Mucosa of rectum (tissue), 2 donors: ENCODE data around the gene ELOVL6.
"Not testable (repeated sequence)": the region's sequence is repeated elsewhere in the genome, so short reads cannot be mapped to it uniquely, and the experiment has no call there.

Source experiments
- H3K27ac ChIP-seq, 2 donors: one replicate each; pipeline ENCODE4 v1.7.0; 2013; ENCODE audit warnings: inconsistent platforms in 2 of 2, low read depth in 2 of 2, low read length in 2 of 2
- H3K27me3 ChIP-seq, 2 donors: one replicate each; pipeline ENCODE4 v1.7.0; 2013; ENCODE audit warnings: low read length in 2 of 2; ENCODE audit not compliant: control insufficient read depth in 2 of 2, insufficient read depth in 2 of 2
- H3K36me3 ChIP-seq, 2 donors: one replicate each; pipeline ENCODE4 v1.7.0; 2013; ENCODE audit warnings: low read length in 2 of 2; ENCODE audit not compliant: control insufficient read depth in 2 of 2, insufficient read depth in 2 of 2
- H3K4me1 ChIP-seq, 2 donors: one replicate each; pipeline ENCODE4 v1.7.0; 2013; ENCODE audit warnings: low read length in 2 of 2, mild to moderate bottlenecking in 1 of 2; ENCODE audit not compliant: control insufficient read depth in 2 of 2, insufficient read depth in 2 of 2
- H3K4me3 ChIP-seq, 2 donors: one replicate each; pipeline ENCODE4 v1.7.0; 2013; ENCODE audit warnings: low read length in 2 of 2
- H3K9ac ChIP-seq, 2 donors: one replicate each; pipeline ENCODE4 v1.7.0; 2013; ENCODE audit warnings: low read length in 2 of 2, low read depth in 1 of 2, mild to moderate bottlenecking in 1 of 2
- H3K9me3 ChIP-seq, 2 donors: one replicate each; pipeline ENCODE4 v1.7.0; 2013; ENCODE audit warnings: low read length in 2 of 2; ENCODE audit not compliant: control insufficient read depth in 2 of 2
- donor health status: healthy.
- donor health status: Normal muscosa, but diverticular disease.

The ELOVL6 gene

GRCh38 chr4:110164251-110164650 lies 34.2 kb downstream of the ELOVL6 start:
- Histone ChIP-seq H3K36me3 (peaks cover 0 to 3% of the 10 kb centered on the region in 2 donors), H3K27me3 (no peaks in the 10 kb centered on the region), H3K27ac (no peak overlapping the region), H3K4me3 (no peak overlapping the region), H3K9me3 (no peaks in the 10 kb centered on the region), H3K4me1 (peaks cover 12 to 18% of the 10 kb centered on the region in 2 donors), H3K9ac (no peak overlapping the region)

- no peaks in the 10 kb centered on the region for H3K9me3 ChIP-seq
- peaks cover 12 to 18% of the 10 kb centered on the region in 2 donors for H3K4me1 ChIP-seq
- peaks cover 0 to 3% of the 10 kb centered on the region in 2 donors for H3K36me3 ChIP-seq
- H3K9ac ChIP-seq = no peak overlapping the region
- no peak overlapping the region for H3K27ac ChIP-seq
- no peak overlapping the region for H3K4me3 ChIP-seq
- no peaks in the 10 kb centered on the region for H3K27me3 ChIP-seq
Observed at GRCh38 chr4:110163327-110164069, 34.9 kb downstream of the ELOVL6 start.

- Histone ChIP-seq H3K36me3 (peaks cover 0 to 3% of the 10 kb centered on the region in 2 donors), H3K4me3 (no peak overlapping the region), H3K4me1 (peaks cover 7 to 16% of the 10 kb centered on the region in 2 donors)
Observed at GRCh38 chr4:110160618-110161017, 37.8 kb downstream of the ELOVL6 start.

GRCh38 chr4:110159541-110159940 lies 38.9 kb downstream of the ELOVL6 start:
- peaks cover 0 to 6% of the 10 kb centered on the region in 2 donors for H3K4me1 ChIP-seq
- no peaks in the 10 kb centered on the region for H3K27me3 ChIP-seq
- no peak overlapping the region for H3K9ac ChIP-seq
- H3K4me3 ChIP-seq = no peak overlapping the region
- peaks cover 0 to 3% of the 10 kb centered on the region in 2 donors for H3K36me3 ChIP-seq
- H3K9me3 ChIP-seq = no peaks in the 10 kb centered on the region
- H3K27ac ChIP-seq = no peak overlapping the region

More at GRCh38 chr4:110160618-110161017, 37.8 kb downstream of the ELOVL6 start:
- Histone ChIP-seq H3K27ac (no peak overlapping the region), H3K9me3 (no peaks in the 10 kb centered on the region), H3K9ac (no peak overlapping the region), H3K27me3 (no peaks in the 10 kb centered on the region)

- Histone ChIP-seq H3K27me3 (no peaks in the 10 kb centered on the region), H3K4me1 (no peaks in the 10 kb centered on the region), H3K9me3 (no peaks in the 10 kb centered on the region), H3K27ac (no peak overlapping the region), H3K9ac (no peak overlapping the region), H3K4me3 (no peak overlapping the region), H3K36me3 (no peaks in the 10 kb centered on the region)
Observed at GRCh38 chr4:110157580-110157979, 40.8 kb downstream of the ELOVL6 start.

GRCh38 chr4:110157166-110157565 lies 41.2 kb downstream of the ELOVL6 start:
- H3K4me3 ChIP-seq, H3K36me3 ChIP-seq, H3K4me1 ChIP-seq, H3K9ac ChIP-seq, H3K27me3 ChIP-seq, H3K27ac ChIP-seq, H3K9me3 ChIP-seq: not testable (repeated sequence)

GRCh38 chr4:110156442-110156841 lies 42.0 kb downstream of the ELOVL6 start:
- Histone ChIP-seq H3K27ac (no peak overlapping the region), H3K9ac (no peak overlapping the region), H3K9me3 (no peaks in the 10 kb centered on the region), H3K36me3 (no peaks in the 10 kb centered on the region), H3K4me3 (no peak overlapping the region), H3K27me3 (no peaks in the 10 kb centered on the region), H3K4me1 (no peaks in the 10 kb centered on the region)

GRCh38 chr4:110155654-110156053 lies 42.8 kb downstream of the ELOVL6 start:
- H3K27me3 ChIP-seq = no peaks in the 10 kb centered on the region
- H3K4me1 ChIP-seq = no peaks in the 10 kb centered on the region
- no peaks in the 10 kb centered on the region for H3K9me3 ChIP-seq
- no peaks in the 10 kb centered on the region for H3K36me3 ChIP-seq
- no peak overlapping the region for H3K9ac ChIP-seq
- no peak overlapping the region for H3K4me3 ChIP-seq
- no peak overlapping the region for H3K27ac ChIP-seq

GRCh38 chr4:110154582-110154981 lies 43.8 kb downstream of the ELOVL6 start:
- Histone ChIP-seq H3K4me3 (no peak overlapping the region), H3K27ac (no peak overlapping the region), H3K4me1 (no peaks in the 10 kb centered on the region), H3K27me3 (no peaks in the 10 kb centered on the region), H3K9me3 (no peaks in the 10 kb centered on the region), H3K36me3 (no peaks in the 10 kb centered on the region), H3K9ac (no peak overlapping the region)

GRCh38 chr4:110152386-110152785 lies 46.0 kb downstream of the ELOVL6 start:
- no peak overlapping the region for H3K27ac ChIP-seq
- H3K36me3 ChIP-seq = no peaks in the 10 kb centered on the region
- no peaks in the 10 kb centered on the region for H3K9me3 ChIP-seq
- no peaks in the 10 kb centered on the region for H3K4me1 ChIP-seq
- H3K4me3 ChIP-seq = no peak overlapping the region
- no peak overlapping the region for H3K9ac ChIP-seq
- no peaks in the 10 kb centered on the region for H3K27me3 ChIP-seq
